Lower leg skin (tissue), 3 donors: ENCODE data around the gene PA2G4.

Experiments
- POLR2A ChIP-seq, 2 donors: fragments of 450-650 bp; IDR thresholded peaks; one replicate each; pipeline ENCODE4 v1.6.1; 2016 to 2017; ENCODE audit warnings: antibody characterized with exemption in 2 of 2, mild to moderate bottlenecking in 1 of 2, moderate library complexity in 1 of 2
- TF ChIP-seq, protein P1 (sequence below), 3 donors: fragments of 450-650 bp; IDR thresholded peaks; one replicate each; pipeline ENCODE4 v1.5.1; 2016; ENCODE audit warnings: antibody characterized with exemption in 3 of 3, mild to moderate bottlenecking in 3 of 3, moderate library complexity in 2 of 3

DNA sequence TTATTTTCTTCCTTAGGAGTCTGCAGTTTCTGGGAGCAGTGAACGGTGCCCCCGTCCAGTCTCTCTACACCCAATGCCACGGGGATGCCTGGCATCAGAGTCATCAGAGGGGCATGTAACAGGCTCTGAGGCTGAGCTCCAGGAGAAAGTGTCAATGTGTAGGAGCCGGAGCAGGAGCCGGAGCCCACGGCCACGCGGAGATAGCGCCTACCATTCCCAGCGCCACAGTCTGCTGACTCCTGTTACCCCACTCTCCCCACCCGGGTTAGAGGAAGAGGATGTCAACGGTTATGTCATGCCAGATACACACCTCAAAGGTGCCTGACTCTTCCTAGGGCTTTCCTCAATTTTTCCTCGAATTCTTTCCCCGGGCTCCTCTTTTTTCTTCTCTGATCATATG, 3.3 kb upstream of the PA2G4 start:
- TF ChIP-seq, protein P1, sequence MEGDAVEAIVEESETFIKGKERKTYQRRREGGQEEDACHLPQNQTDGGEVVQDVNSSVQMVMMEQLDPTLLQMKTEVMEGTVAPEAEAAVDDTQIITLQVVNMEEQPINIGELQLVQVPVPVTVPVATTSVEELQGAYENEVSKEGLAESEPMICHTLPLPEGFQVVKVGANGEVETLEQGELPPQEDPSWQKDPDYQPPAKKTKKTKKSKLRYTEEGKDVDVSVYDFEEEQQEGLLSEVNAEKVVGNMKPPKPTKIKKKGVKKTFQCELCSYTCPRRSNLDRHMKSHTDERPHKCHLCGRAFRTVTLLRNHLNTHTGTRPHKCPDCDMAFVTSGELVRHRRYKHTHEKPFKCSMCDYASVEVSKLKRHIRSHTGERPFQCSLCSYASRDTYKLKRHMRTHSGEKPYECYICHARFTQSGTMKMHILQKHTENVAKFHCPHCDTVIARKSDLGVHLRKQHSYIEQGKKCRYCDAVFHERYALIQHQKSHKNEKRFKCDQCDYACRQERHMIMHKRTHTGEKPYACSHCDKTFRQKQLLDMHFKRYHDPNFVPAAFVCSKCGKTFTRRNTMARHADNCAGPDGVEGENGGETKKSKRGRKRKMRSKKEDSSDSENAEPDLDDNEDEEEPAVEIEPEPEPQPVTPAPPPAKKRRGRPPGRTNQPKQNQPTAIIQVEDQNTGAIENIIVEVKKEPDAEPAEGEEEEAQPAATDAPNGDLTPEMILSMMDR (IDR thresholded peaks at IDR 0.05), result no peak
- no peak for TF ChIP-seq POLR2A (IDR thresholded peaks at IDR 0.05)
